GM19372 (cell line): Measurements from ENCODE around the gene MPPED1.

ENCODE experiments used
- ATAC-seq: cut with Tn5 transposase; IDR thresholded peaks from one replicate; pipeline ENCODE4 v1.9.1; 2021; ENCODE audit warnings: mild to moderate bottlenecking, low read depth, moderate library complexity; ENCODE audit not compliant: unreplicated experiment

MPPED1 gene, protein sequence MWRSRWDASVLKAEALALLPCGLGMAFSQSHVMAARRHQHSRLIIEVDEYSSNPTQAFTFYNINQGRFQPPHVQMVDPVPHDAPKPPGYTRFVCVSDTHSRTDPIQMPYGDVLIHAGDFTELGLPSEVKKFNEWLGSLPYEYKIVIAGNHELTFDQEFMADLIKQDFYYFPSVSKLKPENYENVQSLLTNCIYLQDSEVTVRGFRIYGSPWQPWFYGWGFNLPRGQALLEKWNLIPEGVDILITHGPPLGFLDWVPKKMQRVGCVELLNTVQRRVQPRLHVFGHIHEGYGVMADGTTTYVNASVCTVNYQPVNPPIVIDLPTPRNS

DNA sequence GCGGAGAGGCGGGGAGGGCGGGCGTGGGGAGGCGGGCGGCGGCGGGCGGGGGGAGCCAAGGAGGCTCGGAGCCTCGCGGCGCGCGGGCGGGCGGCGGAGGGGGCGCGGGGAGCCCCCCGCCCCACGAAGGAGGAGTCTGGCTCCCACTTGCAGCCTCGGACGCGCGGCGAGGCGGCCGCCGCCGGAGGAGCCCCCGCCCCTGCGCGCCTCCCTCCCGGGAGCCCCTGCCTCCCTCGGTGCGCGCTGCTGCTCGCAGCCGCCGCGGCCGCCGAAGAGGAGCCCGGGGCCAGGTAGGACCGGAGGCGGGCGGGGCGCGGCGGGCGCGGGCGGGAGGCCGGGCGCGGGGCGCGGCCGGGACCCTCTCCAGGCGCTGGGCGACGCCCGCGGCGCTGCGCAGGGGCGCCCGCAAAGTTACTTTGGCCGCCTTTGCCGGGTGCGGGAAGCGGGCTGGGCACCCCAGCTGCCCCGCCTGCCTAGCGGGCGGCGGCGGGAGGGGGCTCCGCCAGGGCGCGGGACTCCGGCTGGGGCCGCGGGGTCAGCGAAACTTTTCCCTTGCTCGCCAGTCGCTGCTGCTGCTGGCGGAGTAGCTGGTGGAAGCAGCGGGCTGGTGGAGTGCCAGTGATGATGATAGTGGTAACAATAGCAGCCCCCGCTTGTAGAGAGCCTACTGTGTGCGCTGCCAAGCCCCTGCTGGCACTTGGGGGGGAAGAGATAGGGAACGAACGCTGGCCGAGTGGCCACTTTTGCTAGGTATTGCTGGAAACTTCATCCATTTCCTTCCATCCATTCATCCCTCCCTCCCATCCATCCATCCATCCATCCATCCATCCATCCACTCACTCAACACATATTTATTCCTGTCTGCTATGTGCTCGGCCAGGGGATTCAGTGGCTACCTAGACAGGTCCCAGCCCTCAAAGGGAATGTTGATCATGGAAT, at the start of gene MPPED1:
Gene MPPED1 (plus strand): TSS at position 146 of the 939 bp plus-strand sequence. CDS start 12,972 bp downstream, outside the sequence.
- ATAC-seq = no peak

DNA sequence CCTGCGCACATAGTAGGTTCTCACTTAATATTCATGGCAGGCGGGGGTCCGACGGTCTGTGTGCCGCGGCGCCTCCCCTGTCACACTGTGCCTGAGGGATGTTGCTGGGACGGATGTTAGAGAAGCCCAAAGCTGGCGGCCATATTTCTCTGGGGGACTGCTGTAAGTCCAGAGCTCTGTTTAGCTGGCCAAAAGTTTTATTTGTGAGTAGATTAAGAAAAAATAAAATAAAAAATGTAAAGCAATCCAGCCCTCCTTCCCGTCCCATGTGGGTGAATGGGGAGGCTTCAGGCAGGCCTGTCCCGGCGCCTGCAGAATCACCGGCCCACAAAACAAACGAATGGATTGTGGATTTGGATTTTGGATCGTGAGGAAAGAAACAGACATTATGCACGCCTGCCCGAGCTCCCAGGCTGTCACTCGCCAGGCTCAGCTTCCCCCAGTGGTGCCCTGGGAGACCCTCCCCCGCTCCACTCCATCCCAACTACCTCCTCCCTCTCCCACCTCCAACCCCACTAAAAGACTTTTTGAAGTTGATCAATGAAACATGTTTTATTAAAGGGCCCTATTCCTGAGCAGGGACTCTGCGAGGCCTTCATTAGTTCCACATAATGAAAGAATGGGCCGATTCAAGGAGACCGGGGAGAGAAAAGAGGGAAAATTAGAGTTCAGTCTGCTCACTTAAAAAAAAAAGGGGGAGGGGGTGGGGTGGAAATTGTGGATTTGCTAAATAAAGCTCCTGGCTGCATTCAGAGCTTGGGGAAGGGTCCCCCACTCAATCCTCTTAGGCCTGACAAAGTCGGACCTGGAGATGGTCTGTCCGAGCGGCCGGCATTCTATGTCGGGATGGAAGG, 48.3 kb upstream of the MPPED1 start:
- no peak for ATAC-seq

DNA sequence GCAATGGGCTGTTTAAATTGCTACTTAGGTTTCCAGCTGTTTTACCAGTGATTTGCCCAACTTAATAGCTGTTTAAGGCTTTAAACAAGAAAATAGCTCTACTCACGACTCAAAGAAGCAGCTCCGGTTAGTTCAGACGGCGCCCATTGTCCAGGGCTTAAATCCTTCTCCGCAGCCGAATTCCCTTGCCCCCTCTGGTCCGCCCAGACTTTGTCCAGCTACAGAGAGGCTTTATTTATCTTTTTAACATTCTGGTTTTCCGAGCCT, 47.7 kb upstream of the MPPED1 start:
- ATAC-seq = no peak

DNA sequence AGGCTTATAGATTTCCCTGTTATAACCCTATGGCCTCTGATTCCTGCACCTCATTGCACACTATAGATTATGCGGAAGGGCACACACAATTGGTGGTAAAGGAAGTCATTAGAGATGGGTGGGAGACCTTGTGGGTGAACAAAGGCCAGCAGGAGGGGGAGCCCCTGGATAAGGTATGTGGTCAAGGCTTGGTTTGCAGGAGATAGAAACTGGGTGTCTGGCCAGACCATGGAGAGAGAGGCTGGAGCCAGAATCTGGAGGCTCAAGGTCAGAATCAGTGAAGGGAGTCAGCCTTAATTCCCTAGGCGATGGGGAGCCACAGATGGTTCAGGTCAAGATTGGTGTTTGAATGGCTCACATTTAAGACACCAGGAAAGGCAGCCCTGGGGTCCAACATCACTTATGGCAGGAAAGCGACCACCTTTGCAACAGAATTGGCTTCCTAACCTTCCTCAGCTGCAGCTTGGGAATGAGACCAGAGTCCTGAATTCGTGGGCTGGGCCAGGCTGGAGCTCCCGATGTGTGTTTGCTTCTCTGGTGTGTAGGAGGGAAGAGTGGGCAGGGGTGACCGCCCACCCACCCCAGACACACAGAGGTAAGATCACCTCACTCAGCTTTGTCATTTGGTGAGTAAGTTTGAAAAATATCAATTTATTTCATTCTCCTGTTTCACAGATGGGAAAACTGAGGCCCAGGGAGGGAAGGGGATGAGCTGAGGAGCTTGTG, 45.9 kb upstream of the MPPED1 start:
- no peak for ATAC-seq

DNA sequence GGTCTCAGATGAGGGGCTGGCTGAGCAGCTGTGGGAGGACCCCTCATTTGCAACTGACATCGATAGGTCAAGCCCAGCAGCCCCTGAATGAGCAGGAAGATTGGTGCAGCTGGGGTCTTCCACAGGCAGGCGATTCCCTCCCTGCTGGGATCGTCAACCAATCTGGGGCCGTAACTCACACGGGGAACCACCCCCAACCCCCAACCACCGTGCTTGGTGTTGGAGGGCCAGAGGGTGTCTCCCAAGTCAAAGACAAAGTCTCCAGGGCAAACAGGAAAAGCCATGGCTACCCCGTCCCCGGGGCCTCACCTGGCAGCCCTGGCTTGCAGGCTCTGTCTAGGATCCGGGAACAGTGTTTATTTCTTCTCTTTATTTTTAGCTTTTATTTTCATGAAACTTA, 41.8 kb upstream of the MPPED1 start:
- ATAC-seq = no peak

DNA sequence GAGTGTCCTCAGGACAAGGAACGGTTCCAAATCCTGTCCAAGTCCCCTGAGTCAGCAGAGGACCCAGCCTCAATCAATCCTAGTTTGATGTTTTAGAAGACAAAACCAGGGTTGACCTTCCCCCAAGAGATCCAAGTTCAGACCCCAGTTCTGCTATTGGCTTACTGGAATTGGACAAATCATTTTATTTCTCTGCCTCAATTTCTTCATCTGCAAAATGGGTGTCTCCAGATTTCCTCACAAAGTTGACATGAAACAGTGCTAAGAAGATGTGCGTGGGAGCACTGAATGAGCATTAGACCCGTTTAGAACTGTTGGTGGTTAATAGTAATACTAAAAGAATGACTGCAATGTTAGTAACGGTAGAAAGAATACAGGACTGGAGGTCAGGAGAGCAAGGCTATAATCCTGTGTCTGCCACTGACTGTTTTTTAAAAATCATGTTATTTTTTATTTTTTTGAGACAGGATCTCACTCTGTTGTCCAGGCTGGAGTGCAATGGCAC, 35.8 kb upstream of the MPPED1 start:
- ATAC-seq = no peak

DNA sequence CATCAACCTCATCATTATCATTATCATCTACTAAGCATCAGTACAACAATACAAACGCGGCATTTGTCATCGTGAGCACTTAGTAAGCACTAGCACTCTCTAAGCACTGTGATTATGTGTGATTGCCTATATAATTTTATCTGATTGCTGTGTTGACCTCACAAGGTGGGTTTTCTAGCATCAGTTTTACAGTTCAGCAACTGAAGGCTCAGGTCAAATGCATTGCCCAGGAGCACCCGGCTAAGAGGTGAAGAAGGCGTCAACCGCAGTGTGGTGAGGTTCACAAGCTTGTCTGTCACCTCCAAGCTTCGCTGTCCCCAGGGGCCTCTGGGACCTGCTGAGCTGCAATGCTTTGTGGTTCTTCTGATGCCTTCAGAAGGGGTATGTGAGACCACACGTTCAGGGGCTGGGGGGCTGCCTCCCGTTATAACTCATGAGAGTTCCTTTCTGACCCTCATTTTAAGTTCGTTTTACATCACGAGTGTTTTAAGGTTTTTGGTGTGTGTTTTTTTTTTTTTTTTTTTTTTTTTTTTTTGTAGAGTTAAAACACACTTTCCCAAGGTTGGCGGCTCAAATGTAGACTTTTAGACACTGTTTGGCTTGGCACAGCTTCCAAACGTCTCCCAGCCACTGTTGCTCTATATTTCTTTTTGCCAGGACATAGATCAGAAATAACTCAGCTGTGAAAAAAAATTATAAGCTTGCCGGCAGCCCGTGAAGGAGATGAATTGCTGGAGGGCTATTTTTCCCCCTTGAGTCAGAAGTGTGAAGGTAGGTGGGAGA, 34.9 kb upstream of the MPPED1 start:
- no peak for ATAC-seq

DNA sequence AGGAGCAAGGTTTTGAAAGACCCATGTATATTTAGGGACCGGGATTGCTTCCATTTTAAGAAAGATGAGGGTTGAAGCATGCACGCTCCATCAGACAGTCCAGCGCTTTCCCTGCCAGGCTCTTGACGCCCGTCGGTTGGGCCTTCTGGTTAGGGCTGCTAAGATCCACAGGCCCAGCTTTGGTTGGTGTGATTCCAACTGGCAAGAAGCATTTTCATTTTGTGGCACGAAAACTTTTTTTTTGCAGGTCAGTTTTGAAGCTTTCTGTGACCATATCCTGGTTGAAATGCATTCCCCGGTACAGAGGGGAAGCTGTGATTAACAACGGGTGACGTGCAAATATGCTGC, 34.3 kb upstream of the MPPED1 start:
- ATAC-seq = no peak

DNA sequence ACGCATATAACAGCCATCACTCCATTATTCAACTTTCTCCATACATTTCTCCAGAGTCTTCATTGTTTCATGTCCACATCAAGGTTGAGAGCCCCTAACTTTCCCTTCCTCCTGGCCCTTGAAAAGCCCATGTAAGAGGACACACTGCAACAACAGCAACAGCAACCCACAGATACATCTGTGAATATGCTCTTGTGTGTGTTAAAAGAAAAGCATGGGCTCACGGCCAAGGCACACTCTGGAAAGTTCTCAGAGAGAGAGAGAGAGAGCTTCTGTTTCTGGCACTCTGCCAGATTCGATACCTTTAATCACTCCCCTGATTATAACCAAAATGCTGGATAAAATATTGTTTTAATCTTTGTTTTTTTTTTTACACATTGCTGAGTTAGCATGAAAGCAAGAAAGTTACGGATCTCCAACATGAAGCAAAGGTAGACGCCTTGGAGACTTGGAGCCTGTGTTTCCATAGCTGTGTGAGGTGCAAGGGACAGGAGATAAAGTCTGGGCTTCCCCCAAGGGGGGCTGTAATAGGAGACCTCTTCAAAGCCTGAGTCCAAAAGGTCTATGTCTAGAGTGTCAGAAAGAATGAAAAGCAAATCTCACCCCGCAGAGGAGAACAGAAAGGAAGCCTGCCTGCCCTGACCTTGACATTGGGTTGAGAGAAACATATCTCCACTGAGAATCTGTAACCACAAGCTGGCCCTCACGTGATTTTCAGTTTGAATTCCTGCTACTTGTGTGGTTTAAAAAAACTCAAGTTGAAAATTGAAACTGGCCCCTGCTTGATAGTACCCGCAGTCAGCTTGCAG, 33.7 kb upstream of the MPPED1 start:
- ATAC-seq = no peak

DNA sequence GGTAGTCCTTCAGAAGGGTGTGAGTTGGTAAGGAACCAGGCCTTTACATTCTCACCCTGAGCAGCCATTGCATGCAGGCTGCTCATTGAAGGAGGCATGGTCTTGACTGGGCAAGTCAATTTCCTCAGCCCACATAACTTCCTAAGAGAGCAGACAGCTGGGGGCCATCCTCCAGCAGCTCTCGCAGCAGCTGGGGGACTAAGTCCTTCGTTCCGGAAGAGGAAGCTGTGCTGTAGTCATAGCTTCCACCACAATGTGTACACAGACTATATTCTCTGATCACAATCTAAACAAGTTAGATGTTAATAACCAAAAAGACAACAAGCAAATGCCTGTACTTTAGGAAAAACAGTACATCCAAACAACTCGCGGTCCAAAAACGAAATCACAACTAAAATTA, 30.1 kb upstream of the MPPED1 start:
- ATAC-seq = no peak

DNA sequence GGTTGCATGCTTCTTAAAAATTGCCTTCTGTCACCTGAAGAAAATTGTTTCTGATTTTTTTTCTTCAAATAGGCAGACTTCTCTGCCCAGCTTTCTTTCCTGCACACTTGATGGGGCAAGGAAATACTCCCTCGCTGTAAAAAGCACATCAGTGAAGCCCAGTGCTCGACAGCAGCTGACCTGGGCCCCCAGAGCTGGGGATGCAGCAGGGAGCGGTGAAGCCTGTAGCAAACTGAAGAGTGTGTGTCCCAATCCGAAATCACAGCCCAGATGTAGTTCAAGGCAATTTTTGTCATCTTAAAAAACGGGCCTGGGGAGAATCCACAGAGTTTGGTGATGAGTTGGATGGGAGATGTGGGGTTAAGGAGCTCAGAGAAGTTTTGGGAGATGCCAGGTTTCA, 27.0 kb upstream of the MPPED1 start:
- ATAC-seq = no peak

DNA sequence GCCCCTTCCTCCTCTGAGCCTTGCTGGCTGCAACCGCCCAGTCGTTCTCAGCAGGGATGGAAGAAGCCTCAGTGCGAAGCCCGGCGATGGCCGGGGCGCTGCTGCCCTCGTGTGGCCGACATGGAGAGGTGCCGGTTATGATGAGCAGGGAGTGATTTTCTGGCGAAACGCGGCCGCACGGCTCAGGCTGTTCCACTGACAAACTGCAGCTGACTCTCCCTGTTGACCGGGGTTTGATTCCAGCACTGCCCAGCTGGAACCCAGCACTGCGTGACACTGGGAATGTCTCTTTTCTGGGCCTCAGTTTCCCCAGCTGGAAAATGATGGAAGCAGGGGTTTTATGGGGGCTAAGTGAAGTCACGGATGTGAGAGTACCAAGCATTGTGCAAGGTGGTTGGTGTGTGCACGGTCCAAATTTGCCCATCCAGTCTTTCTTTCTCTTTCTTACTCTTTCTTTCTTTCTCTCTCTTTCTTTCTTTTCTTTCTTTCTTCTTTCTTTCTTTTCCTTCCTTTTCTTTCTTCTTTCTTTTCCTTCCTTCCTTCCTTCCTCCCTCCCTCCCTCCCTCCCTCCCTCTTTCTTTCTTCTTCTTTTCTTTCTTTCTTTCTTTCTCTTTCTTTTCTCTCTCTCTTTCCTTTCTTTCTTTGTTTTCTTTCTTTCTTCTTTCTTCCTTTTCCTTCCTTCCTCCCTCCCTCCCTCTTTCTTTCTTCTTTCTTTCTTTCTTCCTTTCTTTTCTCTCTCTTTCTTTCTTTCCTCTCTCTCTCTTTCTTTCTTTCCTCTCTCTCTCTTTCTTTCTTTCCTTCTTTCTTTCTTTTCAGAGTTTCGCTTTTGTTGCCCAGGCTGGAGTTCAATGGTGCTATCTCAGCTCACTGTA, 25.8 kb upstream of the MPPED1 start:
- ATAC-seq = no peak

DNA sequence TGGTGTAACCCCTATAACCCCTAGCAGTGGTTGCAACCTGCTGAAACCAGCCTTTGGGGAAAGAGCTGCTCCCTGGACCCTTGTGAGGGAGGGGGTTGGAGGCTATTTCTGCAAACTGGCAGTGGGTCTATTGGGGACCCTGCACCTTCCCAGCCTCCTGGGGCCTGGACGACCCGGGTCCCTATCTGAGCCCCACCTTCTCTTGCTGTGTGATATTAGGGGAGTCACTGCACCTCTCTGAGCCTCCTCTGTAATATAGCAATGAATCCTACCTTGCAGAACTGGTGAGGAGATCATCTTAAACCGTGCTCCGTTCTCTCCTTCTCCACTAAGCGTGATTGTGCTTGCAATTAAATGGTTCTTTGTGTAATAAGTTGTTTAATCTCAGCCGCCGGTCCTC, 24.0 kb upstream of the MPPED1 start:
- ATAC-seq = no peak

DNA sequence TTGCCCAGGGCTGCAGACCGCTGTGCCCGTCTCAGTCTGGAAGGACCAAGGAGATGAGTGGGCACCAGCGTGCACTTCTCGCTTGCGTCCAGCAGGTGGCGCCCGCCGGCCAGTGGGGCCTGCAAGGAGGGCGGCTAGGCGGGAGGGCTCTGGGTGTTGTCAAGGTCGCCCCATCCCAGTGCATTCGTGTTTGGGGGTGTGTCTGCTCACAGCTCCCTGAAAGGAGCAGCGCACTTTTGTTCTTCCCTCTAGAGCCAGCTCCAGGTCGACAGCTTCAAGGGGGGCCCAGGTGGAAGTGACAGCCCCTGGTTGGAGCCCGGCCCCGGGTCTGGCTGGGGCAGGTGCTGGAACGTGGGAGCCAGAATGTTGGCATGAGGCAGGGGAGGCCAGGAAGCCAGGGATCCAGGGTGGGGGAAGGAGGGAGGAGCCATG, 23.4 kb upstream of the MPPED1 start:
- ATAC-seq = no peak

DNA sequence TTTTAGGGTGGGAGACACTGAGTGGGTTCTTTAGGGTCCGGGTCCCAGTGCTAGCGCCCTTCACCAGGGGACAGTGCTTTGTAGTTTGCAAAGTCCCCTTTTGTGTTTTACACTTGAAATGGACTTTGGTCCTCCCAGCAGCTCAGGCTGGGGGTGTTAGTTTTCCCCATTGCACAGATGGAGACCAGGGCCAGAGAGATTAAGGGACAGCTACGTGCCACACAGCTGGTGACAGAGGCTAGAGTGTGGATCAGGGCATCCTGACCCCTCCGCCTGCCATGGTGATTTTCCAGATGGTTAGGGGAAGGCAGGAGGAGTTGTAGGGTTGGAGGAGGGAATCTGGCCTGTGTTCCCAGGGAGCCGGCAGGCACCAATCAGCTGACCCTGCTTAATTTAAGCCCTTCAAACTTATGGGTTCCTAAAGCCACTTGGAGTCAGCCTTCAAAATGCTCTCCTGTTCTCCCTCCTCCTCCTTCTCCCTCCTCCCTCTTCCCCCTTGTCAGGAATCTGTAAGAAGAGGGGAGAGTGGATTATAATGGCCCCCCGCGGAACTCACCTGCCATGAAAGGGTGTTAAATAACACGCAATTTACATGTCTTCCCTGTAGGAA, 22.5 kb upstream of the MPPED1 start:
- ATAC-seq = no peak

DNA sequence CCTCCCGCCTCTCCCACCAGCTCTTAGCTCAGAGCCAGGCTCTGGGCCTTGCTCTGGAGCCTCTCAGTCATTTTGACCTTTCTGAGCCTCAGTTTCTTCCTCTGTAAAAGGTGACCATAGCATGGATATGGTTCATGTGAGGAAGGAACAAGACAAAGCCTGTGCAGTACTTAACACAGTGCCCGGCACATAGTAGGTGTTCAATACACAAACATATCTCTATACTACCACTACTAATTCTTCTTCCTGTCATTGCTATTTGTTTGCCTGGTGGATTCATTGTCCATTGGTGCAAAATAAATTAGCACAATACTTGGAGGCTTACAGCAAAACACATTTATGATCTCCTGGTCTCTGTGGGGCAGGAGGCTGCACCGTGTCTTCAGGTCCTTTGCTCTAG, 21.6 kb upstream of the MPPED1 start:
- ATAC-seq = no peak

DNA sequence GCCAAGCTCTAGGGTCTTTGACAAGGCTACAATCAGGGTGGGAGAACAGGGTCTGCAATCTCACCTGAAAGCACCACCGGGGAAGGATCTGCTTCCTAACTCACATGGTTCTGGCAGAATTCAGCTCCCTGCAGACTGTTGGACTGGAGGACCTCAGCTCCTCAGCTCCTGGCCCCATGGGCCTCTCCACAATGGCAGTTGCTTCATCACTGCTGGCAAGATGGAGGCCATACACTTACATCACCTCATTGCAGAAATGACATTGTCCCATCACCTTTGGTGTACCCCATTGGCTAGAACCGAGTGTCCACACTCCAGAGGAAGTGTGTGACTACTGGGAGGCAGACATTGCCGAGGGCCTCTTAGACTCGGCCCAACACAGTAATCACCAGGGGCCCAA, 20.9 kb upstream of the MPPED1 start:
- no peak for ATAC-seq
